Stimulated activated naive CD8-positive, alpha-beta T cell treated with anti-CD3 and anti-CD28 coated beads, Interleukin-15, Interleukin-2, amounts not matched to agents 100 U/mL and 50 U/mL, for 24 hours (primary cell): ENCODE data around the gene ARMC12.

Source experiments
- ATAC-seq: fragments of 150-1000 bp; cut with Tn5 transposase; one replicate; pipeline ENCODE4 v1.10.0; 2021
- DNase-seq: peaks from one replicate; pipeline ENCODE4 v3.0.0; 2021

The ARMC12 gene

GRCh38 chr6:35735452-35735851, 1.4 kb upstream of the ARMC12 start:
- DNase-seq (no peak), ATAC-seq (no peak)

GRCh38 chr6:35736253-35736894, 458 bp upstream of the ARMC12 start:
- DNase-seq: peak; percentile 90

GRCh38 chr6:35737413-35738211, 780 bp downstream of the ARMC12 start:
- DNase-seq (no peak), ATAC-seq (peak; percentile 42)

More at GRCh38 chr6:35736253-35736894, 458 bp upstream of the ARMC12 start:
- no peak for ATAC-seq

DNA sequence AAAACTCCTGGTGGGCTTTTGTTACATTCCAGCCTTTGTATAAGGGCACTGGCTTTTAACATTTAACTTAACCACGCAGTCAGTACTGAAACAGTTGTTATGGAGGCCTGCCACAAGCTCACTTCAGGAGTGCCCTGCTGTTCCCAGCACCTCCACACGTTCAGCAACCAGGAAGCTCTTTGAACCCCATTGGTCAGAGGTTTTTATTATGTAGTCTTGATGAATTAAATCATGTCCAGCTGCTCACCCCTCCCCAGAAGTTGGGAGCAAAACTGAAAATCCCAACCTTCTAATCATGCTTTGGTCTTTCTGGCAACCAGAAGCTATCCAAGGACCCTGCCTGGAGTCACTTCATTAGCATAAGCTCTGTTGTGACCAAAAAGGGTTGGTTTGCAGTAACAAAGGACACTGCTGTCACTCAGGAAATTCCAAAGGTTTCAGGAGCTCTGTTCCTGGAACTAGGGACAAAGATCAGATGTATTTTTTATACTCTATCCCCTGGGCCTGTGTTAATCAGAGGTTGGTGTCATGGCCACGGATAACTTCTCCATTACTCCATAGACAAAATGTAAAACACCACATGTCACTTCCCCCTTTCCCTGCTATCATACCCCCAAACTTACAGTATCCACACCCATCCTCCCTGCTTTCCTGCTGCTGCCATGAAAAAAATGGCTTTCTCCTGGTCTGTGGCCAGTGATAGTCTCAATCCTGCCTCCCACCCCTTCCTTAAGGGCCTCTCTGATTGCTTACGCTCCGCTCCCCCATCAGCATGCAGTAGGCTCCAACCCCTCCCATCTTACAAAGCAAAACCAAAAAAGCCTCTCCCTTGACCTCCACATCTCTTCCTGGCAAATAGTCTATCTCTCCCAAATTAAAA, 3.1 kb downstream of the ARMC12 start:
- DNase-seq (no peak), ATAC-seq (no peak)

- no peak for DNase-seq
- no peak for ATAC-seq
Observed at GRCh38 chr6:35742842-35743241, 6.0 kb downstream of the ARMC12 start.

DNA sequence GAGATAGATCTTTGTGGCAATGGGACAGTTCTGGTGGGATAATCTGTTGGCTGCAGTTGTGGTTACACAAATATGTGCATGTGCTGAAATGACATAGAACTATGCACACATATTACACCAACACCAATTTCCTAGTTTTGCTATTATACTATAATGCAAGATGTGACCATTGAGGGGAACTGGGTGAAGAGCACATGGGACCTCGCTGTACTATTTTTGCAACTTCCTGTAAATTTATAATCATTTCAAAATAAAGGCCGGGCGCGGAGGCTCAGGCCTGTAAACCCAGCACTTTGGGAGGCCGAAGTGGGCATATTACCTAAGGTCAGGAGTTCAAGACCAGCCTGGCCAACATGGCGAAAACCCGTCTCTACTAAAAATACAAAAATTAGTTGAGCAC, 8.7 kb downstream of the ARMC12 start:
- ATAC-seq (no peak), DNase-seq (no peak)

DNA sequence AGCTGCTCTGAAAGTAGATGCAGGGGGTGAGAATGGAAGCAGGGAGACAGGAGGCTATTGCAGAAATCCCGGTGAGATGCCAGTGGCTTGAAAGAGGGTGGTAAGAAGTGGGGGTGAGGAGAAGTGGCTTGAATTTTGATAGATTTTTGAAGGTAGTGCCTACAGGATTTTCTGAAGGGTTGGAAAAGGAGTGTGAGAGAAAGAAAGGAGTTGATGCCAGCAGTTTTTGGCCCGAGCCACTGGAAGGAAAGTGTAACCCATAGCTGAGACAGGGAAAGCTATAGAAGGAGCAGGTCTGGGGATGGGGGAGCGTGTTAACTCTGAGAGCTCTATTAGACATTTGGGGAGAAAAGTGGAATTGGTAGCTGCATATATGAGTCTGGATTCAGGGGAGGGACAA, 9.7 kb downstream of the ARMC12 start:
- no peak for ATAC-seq

GRCh38 chr6:35747877-35748276, 11.0 kb downstream of the ARMC12 start:
- DNase-seq (no peak), ATAC-seq (no peak)

More for the DNA sequence above, 9.7 kb downstream of the ARMC12 start:
- DNase-seq: no peak

- DNase-seq: no peak
- peak; percentile 52 for ATAC-seq
Observed at GRCh38 chr6:35750557-35750956, 13.7 kb downstream of the ARMC12 start.

- DNase-seq: no peak
- peak; percentile 63 for ATAC-seq
Observed at GRCh38 chr6:35751594-35751993, 14.8 kb downstream of the ARMC12 start.

GRCh38 chr6:35752330-35752729, 15.5 kb downstream of the ARMC12 start:
- ATAC-seq: no peak
- no peak for DNase-seq

DNA sequence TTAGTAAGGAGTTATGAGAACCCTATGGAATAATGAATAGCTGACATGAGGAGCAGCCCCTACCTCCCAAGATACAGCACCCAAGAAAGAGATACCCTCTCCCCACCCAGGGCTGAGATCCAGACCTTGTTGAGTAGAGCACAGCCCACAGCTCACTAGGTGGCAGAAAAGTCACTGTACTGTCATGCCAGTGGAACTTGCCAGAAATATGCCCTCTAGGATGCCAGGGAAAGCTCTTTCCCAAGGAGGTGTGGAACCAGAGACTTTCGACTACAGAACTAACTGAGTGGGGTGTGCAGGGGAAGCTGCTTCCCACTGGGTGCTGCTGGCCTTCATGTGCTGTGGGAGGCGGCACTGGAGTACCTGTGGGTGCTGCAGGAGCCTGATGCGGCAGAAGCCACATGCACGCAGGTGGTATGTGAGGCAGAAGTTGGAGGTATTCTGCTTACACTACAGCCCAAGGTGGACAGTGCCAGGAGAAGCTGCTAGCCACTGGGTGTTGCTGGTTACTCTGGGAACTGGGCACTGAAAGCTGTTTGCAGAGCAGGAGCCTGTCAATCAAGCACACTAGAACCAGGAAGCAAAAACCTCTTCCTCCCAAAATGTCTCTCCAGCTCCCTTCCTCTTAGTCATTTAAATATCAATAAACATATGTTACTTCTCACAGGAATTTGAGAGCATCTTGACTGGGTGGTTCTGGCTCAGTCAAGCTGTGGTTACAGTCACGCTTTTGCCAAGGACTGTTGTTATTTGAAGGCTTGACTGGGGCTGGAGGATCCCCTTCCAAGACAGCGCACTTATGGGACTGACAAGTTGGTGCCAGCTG, 17.8 kb downstream of the ARMC12 start:
- ATAC-seq (no peak), DNase-seq (no peak)

GRCh38 chr6:35755278-35755924, 18.6 kb downstream of the ARMC12 start:
- ATAC-seq (no peak), DNase-seq (no peak)

- no peak for DNase-seq
- no peak for ATAC-seq
Observed at GRCh38 chr6:35757456-35758123, 20.8 kb downstream of the ARMC12 start.

DNA sequence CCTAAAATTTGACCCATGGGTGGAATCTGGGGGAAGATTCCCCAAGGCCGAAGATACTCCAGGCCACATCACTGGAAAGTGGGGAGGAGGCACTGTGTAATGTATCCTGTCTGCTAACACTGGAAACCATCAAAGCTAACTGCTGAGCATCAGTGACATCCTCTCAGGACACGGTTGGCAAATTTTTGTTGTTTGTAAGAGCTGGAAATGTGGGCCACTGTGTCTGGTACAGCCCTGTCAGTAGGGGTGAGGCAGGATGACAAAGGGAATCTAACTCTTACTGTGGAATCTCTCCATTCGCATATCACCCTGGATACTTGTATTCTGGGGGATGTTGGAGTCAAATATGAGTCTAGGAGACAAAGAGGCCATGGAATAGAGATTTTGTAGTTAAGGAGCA, 22.6 kb downstream of the ARMC12 start:
- ATAC-seq (no peak), DNase-seq (no peak)

DNA sequence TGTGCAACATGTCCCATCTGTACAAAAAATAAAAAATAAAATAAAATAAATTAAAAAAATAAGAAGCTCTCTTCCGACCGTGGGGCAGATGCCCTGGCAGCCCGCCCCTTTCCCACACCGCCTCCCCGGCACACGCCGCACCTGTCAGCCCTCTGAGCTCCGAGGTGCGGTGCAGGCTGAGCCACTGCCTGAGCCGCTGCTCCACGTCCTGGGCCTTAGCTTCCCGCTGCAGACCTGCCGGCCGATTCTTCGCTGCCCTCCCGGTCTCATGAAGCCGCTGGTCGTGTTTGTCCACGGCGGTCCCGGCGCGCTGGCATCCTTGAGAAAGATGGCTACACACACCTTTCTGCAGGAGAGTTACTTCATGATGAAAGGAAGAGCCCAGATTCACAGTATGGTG, 28.9 kb downstream of the ARMC12 start:
- ATAC-seq (no peak), DNase-seq (no peak)

- DNase-seq: no peak
Observed at GRCh38 chr6:35769211-35769610, 32.4 kb downstream of the ARMC12 start.

DNA sequence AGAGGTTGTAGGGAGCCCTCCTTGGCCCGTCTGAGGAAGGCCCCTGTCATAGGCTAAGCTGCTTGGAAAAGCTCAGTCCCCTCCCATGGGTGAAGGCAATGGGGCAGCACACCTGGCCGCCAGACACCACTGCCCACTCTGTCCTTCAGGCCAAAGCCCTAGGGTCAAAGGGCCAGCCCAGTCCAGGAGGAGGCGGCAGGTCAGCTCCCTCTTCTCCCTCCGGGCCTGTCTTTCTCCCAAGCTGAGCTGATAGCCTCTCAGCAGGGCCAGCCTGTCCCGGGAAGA, 34.5 kb downstream of the ARMC12 start:
- ATAC-seq (no peak), DNase-seq (no peak)

More at GRCh38 chr6:35769211-35769610, 32.4 kb downstream of the ARMC12 start:
- ATAC-seq: no peak

DNA sequence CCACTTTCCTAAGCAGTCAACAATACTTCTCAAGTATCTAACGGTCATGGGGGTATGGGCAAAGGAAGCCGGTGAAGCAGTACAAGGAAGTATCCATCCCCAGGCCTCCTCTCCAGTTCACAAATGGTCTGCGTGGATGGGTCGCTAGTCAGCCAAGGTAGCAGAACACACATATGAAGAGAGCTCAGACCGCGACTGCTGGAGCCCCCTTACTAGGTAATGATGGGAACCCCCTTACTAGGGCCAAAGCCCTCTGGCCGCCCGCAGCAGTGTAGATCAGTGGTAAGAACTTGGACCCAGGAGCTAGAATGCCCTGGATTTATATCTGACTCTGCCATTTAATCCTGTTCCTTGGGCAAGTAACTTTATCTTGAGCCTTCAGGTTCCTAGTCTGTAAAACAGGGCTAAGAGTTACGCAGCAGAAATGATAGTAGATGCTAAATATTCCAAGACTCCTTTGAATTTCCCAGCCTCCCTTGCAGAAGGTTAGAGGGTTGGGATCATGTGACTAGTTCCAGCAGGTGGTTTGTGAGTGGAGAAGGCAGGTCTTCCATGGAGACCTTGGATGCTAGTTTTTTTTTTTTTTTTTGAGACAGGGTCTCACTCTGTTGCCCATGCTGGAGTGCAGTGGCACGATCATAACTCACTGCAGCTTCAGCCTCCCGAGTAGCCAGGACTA, 37.4 kb downstream of the ARMC12 start:
- DNase-seq (no peak), ATAC-seq (no peak)

DNA sequence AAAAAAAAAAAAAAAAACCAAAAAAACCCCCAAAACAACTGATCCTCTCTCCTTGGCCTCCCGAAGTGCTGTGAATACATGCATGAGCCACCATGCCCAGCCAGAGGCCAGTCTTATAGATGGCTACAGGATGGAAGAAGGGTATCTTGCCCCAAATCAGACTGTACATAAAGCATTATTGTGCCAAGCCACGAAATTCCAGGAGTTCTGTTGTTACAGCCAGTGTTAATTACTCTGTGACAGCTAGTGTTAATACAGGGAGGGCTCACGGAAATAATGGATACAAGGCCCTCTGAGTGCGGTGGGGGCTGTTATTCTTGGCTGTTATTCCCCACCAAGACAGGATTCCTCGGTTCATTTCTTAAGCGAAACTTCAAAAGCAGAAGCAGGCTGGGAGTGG, 38.2 kb downstream of the ARMC12 start:
- ATAC-seq: no peak
- no peak for DNase-seq
